MCF 10A (cell line): ENCODE results near the gene EFNB3. TPM values are rescaled to one million over a fixed set of nuclear protein-coding genes. Genes with fewer than 3 reads are reported as not detected.

ENCODE experiments used
- BruUV-seq: library from RNA; stranded (reverse); fragments of 400-500 nt; replicated peaks from 2 replicates; lab custom pipeline; 2021; lab: Mats Ljungman, UMichigan
- CTCF ChIA-PET: fragments of 300-600 bp; sonication (Branson Sonifier 250); formaldehyde crosslinking; extraction: SDS; loops from one replicate; lab custom pipeline; 2021; ENCODE audit warnings: antibody characterized with exemption, inconsistent platforms; lab: Yijun Ruan, JAX
- POLR2A ChIA-PET: fragments of 300-600, 350-650 bp; sonication (Branson Sonifier 250); formaldehyde crosslinking; extraction: SDS; loops from one replicate; lab custom pipeline; 2020; ENCODE audit warnings: antibody characterized with exemption, inconsistent platforms; lab: Yijun Ruan, JAX
- DNase-seq: peaks from one replicate; pipeline ENCODE4 v3.0.0-alpha.2; 2018; ENCODE audit not compliant: unreplicated experiment
- H3K27ac Mint-ChIP-seq: one replicate; pipeline ENCODE4 v1.8.0; 2022; ENCODE audit warnings: mild to moderate bottlenecking, low read depth, mixed read lengths; ENCODE audit not compliant: unreplicated experiment
- H3K27me3 Mint-ChIP-seq: one replicate; pipeline ENCODE4 v1.8.0; 2022; ENCODE audit warnings: mixed read lengths; ENCODE audit not compliant: insufficient read depth, unreplicated experiment
- H3K36me3 Mint-ChIP-seq: one replicate; pipeline ENCODE4 v1.8.0; 2022; ENCODE audit warnings: mild to moderate bottlenecking, moderate library complexity, mixed read lengths; ENCODE audit not compliant: insufficient read depth, unreplicated experiment
- H3K4me1 Mint-ChIP-seq: one replicate; pipeline ENCODE4 v1.8.0; 2022; ENCODE audit warnings: mixed read lengths; ENCODE audit not compliant: insufficient read depth, unreplicated experiment
- H3K4me3 Mint-ChIP-seq: one replicate; pipeline ENCODE4 v1.8.0; 2022; ENCODE audit warnings: mild to moderate bottlenecking, moderate library complexity, mixed read lengths; ENCODE audit not compliant: unreplicated experiment
- H3K9me3 Mint-ChIP-seq: one replicate; pipeline ENCODE4 v1.8.0; 2022; ENCODE audit warnings: mixed read lengths; ENCODE audit not compliant: unreplicated experiment
- CTCF ChIP-seq: fragments of 200-600 bp; IDR thresholded peaks from one replicate; pipeline ENCODE4 v1.8.0; 2022; ENCODE audit warnings: antibody characterized with exemption, mild to moderate bottlenecking; ENCODE audit not compliant: unreplicated experiment
- intact Hi-C: fragments of 100-400 bp; cut with micrococcal nuclease; formaldehyde crosslinking; loops from 2 replicates; pipeline ENCODE4 v1.14.1; 2022
- total RNA-seq: library from RNA; stranded (reverse); gene quantifications from 2 replicates; pipeline ENCODE4 v1.2.3, GENCODE V29; 2022

Gene EFNB3
- total RNA-seq, 1 experiment from 2014 or later: 1.4 TPM

DNA sequence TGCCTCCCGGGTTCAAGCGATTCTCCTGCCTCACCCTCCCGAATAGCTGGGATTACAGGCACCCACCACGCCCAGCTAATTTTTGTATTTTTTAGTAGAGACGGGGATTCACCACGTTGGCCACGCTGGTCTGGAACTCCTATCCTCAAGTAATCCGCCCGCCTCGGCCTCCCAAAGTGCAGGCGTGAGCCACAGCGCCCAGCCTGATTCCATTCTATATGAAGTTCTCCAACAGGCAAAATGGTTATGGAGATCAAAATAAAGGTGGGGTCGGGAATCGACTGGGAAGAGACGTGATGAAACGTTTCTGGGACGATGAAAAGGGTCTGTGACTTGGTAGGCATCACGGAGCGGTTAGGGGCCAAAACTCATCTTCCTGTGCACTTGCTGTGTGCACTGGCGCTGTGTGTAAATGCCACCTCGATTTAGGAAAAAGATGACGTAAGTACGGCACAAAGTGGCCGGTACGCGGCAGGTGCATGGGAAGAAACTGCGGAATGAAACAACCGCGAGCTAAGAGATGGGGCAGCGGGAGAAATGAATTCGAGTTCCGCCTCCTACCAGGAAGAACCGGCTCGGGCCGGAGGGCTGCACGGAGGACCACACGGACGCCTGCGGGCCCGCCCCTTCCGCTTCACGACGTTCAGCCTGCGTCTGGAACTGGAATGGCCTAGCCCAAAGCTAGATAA lies 19.3 kb upstream of the EFNB3 start:
- Mint-ChIP-seq H3K36me3 (peaks cover 44% of the 10 kb centered on the region), H3K27ac (peak overlapping the region; percentile 100), H3K4me1 (peaks cover 22% of the 10 kb centered on the region), H3K27me3 (no peaks in the 10 kb centered on the region), H3K4me3 (peak overlapping the region; percentile 97), H3K9me3 (no peaks in the 10 kb centered on the region)
- CTCF ChIA-PET: interaction anchor here (0.6 to 7.3 kb wide), 9 partner anchors 11 to 410 kb away, joined by 3 to 89 read pairs (median 5); partner anchors contain the start of genes MPDU1 and SOX15
- no peak for TF ChIP-seq CTCF
- POLR2A ChIA-PET: interaction anchor here (0.6 to 7.2 kb wide), 48 partner anchors 8 to 698 kb away, joined by 3 to 303 read pairs (median 6); partner anchors contain the start of genes ACADVL, ALOXE3, CD68 and CNTROB
- intact Hi-C loops: loop anchor here (5.0 to 10.0 kb wide), 4 partner anchors 113 to 331 kb away; partner anchors contain the start of genes FGF11, KCTD11, TMEM102 and TMEM95
- no TSS peak for BruUV-seq
- peak; percentile 91 for DNase-seq

DNA sequence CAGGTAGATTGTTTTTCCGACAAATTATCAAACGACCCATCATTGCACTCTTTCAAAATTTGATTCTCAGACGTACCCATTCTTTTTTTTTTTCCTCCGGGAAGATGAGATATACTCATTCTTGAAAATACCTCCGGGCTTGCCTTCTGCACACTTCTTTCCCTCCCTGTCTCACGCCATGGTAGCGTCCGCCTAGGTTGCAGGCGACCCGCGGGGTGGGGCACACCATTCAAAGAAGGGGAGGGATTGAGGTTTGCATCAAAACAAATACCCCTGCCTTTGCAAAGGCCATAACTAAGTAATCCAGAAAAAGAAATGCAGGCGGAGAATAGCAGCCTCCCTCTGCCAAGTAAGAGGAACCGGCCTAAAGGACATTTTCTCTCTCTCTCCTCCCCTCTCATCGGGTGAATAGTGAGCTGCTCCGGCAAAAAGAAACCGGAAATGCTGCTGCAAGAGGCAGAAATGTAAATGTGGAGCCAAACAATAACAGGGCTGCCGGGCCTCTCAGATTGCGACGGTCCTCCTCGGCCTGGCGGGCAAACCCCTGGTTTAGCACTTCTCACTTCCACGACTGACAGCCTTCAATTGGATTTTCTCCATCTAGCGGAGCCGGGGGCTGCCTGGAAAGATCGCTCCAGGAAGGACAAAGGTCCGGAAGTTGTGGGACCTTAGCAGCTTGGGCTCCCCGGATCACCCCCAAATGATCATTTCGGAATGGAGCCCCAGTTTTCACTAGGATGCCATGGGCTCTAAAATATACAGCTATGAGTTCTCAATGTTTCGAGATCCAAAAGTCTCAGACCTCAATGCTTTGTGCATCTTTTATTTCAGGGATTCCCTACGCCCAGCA lies 18.6 kb upstream of the EFNB3 start:
- H3K36me3 Mint-ChIP-seq: peaks cover 50% of the 10 kb centered on the region
- TF ChIP-seq CTCF: no peak
- H3K4me1 Mint-ChIP-seq: peaks cover 22% of the 10 kb centered on the region
- H3K27ac Mint-ChIP-seq: peak overlapping the region; percentile 100
- DNase-seq: peak; percentile 88
- intact Hi-C loops: loop anchor here (5.0 to 10.0 kb wide), 4 partner anchors 114 to 332 kb away; partner anchors contain the start of genes FGF11, KCTD11, TMEM102 and TMEM95
- peak overlapping the region; percentile 97 for H3K4me3 Mint-ChIP-seq
- no peaks in the 10 kb centered on the region for H3K9me3 Mint-ChIP-seq
- CTCF ChIA-PET: interaction anchor here (0.5 to 7.3 kb wide), 23 partner anchors 13 to 545 kb away, joined by 3 to 89 read pairs (median 5); partner anchors contain the start of genes ATP1B2, DNAH2, MPDU1 and SAT2
- H3K27me3 Mint-ChIP-seq: no peaks in the 10 kb centered on the region
- POLR2A ChIA-PET: interaction anchor here (0.6 to 7.2 kb wide), 60 partner anchors 9 to 697 kb away, joined by 3 to 303 read pairs (median 6); partner anchors contain the start of genes ACADVL, ALOXE3, ATP1B2 and CD68
- BruUV-seq: TSS peak; percentile 90

DNA sequence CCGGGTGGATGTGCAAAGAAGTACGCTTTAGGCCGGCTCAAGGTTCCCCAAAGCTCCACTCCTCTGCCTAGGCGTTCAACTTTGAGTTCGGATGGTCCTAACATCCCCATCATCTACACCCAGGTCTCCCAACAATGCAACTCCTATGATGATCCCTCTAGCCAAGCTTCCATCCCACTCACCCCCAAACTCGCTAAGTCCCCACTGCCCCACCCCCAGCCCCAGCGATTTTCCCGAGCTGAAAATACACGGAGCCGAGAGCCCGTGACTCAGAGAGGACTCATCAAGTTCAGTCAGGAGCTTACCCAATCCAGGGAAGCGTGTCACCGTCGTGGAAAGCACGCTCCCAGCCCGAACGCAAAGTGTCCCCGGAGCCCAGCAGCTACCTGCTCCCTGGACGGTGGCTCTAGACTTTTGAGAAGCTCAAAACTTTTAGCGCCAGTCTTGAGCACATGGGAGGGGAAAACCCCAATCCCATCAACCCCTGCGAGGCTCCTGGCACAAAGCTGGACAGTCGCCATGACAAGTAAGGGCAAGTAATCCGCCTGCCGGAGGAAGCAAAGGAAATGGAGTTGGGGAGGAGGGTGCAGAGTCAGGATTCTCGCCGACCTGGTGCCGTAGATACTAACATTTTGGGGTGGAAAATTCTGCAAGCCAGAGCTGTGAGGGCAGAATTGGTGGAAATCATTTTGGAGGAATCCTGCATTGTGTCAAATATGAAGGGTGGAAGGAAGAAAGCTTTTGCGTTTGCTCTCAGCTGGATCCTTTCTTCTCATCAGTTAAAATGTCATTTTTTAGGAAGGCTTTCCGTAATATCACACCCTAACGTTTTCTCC lies 17.7 kb upstream of the EFNB3 start, which contains the start of gene TP53:
TP53 (minus strand) TSS at position 419 of the 836 bp plus-strand sequence. CDS start 10,896 bp downstream, outside the sequence.
- POLR2A ChIA-PET: interaction anchor here (0.6 to 7.2 kb wide), 62 partner anchors 8 to 469 kb away, joined by 3 to 303 read pairs (median 6); partner anchors contain the start of genes ACADVL, ALOXE3, ATP1B2 and CD68
- intact Hi-C loops: loop anchor here (5.0 to 10.0 kb wide), 4 partner anchors 115 to 332 kb away; partner anchors contain the start of genes FGF11, KCTD11, TMEM102 and TMEM95
- Mint-ChIP-seq H3K9me3 (no peaks in the 10 kb centered on the region), H3K27ac (peak within 1 kb of the TSS; percentile 100), H3K4me1 (peaks cover 22% of the 10 kb centered on the region), H3K4me3 (peak within 1 kb of the TSS; percentile 97), H3K27me3 (no peaks in the 10 kb centered on the region), H3K36me3 (peaks cover 50% of the 10 kb centered on the region)
- TF ChIP-seq CTCF: no peak
- peak; percentile 96 for DNase-seq
- TSS peak; percentile 68 for BruUV-seq
- CTCF ChIA-PET: interaction anchor here (0.5 to 7.3 kb wide), 41 partner anchors 8 to 544 kb away, joined by 3 to 89 read pairs (median 4); partner anchors contain the start of genes ATP1B2, CHRNB1, DNAH2 and MPDU1
